SK-N-DZ (cell line): Measurements from ENCODE around the gene SULF2.

Experiments
- DNase-seq: peaks from one replicate; pipeline ENCODE4 v3.0.0-alpha.2; 2015; ENCODE audit warnings: low spot score

SULF2 gene

DNA sequence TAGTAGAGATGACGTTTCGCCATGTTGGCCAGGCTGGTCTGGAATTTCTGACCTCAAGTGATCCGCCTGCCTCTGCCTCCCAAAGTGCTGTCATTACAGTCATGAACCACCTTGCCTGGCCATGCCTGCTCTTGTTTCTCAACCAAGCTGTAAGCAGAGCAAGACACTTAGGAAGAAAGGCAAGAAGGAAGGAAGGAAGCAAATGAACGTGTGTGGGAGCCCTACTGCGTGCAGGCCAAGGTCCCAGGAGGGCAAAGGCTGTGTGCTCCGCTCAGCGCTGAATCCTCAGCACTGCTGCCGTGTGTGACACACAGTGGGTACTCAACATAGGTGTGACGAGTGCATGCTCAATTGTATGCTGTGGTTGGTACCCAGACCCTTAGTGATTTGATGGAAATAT, 47.4 kb downstream of the SULF2 start:
- DNase-seq, result no peak

DNA sequence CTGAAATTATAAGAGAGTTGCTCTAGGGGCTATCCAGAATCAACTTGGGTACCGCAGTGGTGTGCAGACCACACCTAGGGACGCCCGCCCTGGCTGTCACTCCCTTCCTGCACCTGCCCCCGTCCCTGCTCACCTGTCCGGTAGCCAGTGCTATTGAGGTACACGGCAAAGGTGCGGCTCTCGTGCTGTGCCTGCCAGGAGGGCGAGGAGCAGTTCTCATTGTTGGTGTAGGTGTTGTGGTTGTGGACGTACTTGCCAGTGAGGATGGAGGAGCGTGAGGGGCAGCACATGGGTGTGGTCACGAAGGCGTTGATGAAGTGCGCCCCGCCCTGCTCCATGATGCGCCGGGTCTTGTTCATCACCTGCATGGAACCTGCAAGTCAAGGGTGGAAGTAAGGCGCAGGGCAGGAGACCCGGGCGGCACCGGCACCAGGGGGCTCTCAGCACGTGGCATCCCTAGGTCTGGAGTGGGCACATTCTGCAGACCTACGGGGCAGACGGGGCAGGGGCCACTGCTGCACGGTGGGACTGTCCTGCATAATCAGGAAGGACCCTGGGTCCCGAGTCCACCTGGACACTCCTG, 48.6 kb downstream of the SULF2 start:
- no peak for DNase-seq

DNA sequence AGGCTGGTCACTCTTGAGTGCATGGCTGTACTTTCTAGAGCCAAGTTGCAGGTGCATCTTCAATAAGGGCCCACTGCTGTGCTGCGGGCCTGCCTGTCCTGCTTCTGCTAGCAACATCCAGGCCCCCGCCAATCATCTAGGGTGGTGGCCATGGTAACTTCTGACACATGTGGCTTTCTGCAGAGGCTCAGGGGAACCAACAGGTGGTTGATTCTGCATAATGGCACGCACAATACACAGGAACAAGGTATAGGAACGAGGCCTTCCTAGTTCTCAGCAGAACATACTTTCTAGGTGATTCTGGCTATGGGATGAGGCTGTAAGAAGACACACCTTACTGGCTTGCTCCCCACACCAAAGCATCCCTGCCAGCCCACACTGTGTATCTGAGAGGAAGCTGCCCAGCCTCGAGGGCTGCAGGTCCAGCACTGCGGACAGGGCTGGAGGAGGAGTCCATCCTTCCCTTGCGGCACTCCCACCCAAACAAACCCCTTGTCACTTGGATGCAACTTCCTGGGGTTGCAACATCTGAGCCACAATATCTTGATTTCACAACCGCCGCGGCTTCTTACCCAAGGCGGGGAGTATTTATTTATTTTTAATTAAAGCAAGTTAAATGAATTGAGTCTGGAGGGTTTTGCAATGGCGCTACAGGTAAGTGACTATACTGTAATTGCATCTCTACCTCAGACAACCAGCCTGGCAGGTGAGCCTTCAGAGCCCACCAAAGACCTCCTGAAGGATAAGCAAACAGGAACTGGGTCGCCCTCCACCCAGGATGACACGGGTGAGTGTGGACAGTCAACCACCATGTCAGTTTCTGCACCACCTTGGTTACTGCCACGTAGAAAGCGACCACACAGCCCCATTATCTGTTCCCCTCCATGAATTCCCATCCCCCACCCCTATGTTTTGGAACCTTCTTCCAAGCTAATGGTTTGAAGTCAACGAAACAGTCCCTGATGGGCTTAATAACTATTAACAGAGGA, 49.6 kb downstream of the SULF2 start:
- no peak for DNase-seq

DNA sequence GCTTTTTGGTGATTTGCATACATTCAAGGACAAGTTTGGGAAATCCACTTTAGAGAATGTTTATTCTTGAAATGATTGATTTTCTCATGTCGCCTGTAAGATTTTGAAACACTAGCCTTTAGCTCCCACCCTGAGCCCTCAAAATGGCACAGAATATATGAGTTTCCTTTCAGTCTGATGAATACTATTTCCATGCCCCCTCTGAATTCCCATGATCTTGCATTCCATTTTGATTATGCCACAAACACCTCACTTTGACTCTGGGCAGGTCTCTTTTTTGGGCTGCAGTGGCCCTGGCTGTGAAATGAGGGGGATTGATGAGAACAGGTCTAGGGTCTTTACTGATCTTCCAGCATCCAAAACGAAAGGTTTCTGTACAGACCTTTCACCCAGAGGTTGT, 50.4 kb downstream of the SULF2 start:
- no peak for DNase-seq

GRCh38 chr20:47733892-47734291, 51.4 kb downstream of the SULF2 start:
- DNase-seq, result no peak

GRCh38 chr20:47730744-47731143, 54.5 kb downstream of the SULF2 start:
- DNase-seq, result no peak

DNA sequence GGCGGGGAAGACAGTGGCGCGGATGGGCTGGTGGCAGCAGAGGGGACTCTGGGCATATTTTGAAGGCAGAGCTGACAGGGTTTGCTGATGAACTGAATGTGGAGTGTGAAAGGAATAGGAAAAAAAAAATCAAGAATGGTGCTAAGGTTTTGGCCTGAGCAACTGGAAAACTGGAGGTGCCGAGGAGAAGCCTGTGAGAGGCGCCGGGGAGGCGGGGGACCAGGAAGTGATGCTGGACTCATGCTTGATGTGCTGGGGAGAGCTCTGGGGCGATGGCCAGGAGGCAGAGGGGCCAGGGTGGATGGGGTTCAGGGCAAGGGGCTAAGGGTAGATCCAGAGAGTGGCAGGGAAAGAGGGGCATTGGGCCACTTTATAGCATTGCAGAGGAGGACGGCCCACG, 55.8 kb downstream of the SULF2 start:
- DNase-seq, result no peak

GRCh38 chr20:47727909-47728361, 57.3 kb downstream of the SULF2 start:
- no peak for DNase-seq

DNA sequence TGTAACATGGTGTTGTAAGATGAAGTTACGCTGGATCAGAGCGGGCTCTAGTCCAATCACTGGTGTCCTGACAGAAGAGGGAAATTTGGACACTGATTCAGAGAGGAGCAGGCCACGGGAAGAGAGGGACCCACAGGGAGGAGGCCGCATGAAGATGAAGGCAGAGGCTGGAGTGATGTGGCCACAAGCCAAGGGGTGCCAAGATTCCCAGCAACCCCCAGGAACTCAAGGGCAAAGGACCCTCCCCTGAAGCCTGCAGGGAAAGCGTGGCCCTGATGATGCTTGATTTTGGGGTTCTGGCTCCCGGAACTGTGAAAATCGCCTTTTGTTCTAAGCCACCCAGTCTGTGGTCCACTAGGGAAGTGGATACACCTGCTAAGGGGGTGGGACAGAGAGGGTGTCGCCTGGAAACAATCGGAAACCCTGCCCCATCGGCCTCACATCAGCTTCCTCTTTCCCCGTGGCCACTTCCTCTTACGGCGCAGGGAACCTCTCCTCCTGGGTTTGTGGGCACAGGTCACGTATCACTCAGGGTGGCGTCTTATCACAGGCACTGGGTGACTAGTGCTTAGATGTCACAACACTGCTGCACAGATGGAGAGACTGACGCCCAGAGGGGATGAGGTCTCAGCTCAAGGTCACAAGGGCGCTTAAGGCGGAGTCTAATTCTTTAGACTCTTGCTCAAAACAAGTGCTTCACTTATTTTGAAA, 58.0 kb downstream of the SULF2 start:
- no peak for DNase-seq

DNA sequence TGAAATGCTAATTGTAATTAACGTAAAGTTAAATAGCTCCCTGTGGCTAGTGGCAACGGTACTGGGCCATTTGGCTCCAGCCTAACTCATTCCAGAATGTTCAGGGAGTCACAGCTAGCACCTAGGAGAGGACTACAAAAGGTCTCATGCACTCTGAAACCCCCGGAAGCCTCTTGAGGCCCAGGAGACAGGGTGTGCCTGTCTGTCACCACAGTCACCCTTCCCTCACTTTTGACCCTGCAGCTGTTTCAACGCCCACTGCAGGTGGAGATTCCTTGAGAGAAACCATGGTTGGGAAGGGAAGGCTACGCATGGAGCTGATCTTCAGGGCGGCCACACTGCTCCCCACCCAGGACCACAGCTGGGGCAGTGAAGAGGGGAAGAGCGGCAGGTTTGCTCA, 58.6 kb downstream of the SULF2 start:
- no peak for DNase-seq

GRCh38 chr20:47725248-47725973, 59.9 kb downstream of the SULF2 start:
- peak; percentile 97 for DNase-seq

DNA sequence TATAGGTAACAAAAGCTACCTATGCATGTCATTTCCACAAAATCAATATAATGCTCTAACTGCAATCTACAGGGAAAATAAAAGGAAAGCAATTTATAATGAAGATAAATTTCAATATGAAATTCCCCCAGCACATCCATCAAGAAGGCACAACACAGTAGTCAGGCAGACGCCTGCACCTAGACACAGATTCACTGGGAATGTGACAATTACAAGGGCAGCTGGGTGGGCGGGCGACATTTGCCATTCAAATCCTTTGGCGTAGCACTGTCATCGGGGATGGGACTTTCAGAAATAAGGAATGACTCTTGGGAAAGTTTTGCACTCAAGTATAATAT, 60.4 kb downstream of the SULF2 start:
- peak; percentile 70 for DNase-seq

DNA sequence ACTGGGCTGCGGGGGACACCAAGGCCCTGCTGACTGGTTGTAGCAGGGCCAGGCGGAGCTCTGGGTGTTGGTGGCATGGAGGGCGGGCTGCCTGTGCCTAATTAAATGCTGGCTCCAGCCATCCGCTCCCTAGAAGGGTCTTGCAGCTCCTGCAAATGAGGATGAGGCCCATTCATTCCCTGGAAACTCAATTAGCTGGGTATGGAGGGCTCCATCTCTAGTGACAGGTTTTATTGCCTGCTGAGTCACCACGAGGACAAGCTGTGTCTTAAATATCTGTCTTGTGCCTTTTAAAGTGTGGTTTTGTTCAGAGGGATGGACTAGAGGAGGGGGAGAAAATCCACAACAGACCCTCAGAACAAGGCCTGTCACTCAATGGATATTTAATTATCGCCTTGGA, 60.9 kb downstream of the SULF2 start:
- DNase-seq, result peak; percentile 99

- no peak for DNase-seq
Measured at GRCh38 chr20:47723322-47723721, 62.0 kb downstream of the SULF2 start.

DNA sequence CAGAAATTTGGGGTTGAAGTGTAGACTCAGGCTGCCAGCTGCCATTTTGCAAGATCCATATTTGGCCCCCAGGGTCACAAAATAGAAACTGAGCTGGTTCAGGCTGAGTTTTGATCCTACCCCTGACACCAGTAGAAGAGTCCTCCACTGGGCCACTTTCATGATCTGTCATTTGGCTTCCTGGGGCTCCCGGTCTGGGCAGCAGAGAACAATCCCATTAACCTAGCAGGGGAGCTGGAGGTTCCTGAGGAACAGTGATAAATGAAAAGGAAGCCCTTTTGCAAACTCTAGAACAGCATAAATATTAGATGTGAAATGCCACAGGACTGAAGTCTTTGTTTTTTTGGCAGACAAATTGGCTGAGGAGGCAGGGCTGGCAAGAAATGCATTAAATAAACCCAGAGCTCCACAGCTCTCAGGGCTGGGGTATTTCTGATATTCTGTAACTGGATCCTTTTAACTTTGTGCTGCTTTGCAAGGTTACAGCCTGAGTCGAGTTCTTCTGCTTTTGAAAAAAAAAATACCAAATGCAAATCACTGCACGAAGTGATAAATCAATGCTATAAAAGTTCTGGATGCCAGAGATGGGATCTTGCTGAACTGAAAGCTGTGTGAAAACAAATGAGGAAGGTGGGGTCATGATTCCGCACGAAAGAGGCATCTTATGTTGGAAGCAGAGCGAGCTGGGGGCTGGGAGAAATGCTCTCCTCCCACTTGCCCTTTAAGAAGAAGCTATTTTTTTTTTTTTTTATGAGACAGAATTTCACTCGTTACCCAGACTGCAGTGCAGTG, 64.4 kb downstream of the SULF2 start:
- no peak for DNase-seq

DNA sequence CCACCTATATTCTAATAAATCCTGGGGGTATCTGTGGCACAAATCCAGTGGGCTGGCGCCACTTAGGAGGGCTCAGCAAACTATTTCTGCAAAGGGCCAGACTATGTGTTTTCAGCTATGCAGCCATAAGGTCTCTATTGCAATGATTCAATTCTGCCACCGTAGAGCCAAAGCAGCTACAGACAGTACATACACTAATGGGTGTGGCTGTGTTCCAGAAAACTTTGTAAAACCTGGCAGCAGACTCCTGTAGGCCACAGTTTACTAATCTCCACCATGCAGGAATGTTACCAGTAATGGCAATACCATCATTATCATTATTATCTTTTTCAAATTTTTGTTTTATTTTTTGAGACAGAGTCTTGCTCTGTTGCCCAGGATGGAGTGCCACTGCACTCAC, 65.7 kb downstream of the SULF2 start:
- no peak for DNase-seq

- no peak for DNase-seq
Measured at GRCh38 chr20:47719211-47719610, 66.1 kb downstream of the SULF2 start.

GRCh38 chr20:47718398-47718797, 66.9 kb downstream of the SULF2 start:
- DNase-seq, result no peak

- DNase-seq, result no peak
Measured at GRCh38 chr20:47717421-47717820, 67.9 kb downstream of the SULF2 start.

DNA sequence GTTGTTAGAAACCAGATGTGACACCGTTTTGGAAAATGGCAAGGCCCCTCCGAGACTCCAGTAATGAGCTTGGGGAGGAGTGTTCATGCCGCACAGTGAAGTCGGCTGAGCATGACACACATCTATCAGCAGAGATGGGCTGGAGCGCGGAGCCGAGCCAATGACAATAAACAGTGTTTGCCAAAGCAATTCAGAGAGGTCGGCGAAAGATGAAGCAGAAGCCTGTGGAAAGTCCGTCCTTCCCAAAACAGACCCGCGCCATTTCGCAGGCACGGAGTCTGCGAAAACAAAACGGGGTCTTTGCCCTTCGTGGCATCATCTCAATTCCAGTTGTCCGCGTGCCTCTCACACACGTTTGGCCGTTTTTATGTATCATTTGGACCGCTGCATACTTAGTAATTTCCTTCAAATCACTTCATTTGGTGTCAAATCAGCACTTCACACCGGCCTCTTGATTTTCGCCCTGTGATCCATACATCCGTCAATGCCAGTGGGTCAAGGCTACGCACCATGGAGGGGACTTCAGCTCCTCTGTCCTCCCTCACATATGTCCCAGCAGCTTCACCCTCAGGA, 71.3 kb downstream of the SULF2 start:
- peak; percentile 49 for DNase-seq

DNA sequence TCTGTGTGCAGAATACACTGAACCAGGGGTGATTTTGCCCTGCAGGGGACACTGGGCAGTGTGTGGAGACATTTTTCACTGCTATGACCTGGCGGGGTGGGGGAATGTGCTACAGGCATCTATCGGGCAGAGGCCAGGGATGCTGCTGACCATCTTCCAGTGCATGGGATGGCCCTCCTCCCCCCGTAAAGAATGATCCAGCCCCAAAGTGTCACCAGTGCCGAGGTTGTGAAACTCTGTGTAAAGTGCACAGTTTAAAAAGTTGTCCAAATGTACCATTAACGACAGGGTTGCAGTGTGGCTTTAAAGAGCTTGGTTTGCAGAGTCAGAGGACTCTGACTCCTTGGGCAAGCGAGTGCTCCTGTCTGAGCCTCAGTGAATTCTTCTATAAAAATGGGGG, 72.1 kb downstream of the SULF2 start:
- no peak for DNase-seq
